ENCODE measurements around the gene TMEM26.

The TMEM26 gene

GRCh38 chr10:61456095-61456789 lies 3.1 kb upstream of the TMEM26 start:
- no peak for DNase-seq

- DNase-seq, result no peak
These were observed 2.5 kb upstream of the TMEM26 start for GRCh38 chr10:61455656-61456055.

GRCh38 chr10:61454541-61454940 lies 1.4 kb upstream of the TMEM26 start:
- DNase-seq, result no peak

GRCh38 chr10:61452151-61452651 lies 980 bp downstream of the TMEM26 start:
- no peak for DNase-seq

- no peak for DNase-seq
These were observed 1.8 kb downstream of the TMEM26 start for GRCh38 chr10:61451357-61451756.

GRCh38 chr10:61448841-61449600 lies 4.2 kb downstream of the TMEM26 start:
- no peak for DNase-seq

GRCh38 chr10:61448091-61448490 lies 5.1 kb downstream of the TMEM26 start:
- DNase-seq, result no peak

GRCh38 chr10:61439058-61439609 lies 14.0 kb downstream of the TMEM26 start:
- DNase-seq, result no peak

- DNase-seq, result no peak
These were observed 14.8 kb downstream of the TMEM26 start for GRCh38 chr10:61438141-61438988.

GRCh38 chr10:61423178-61423577 lies 30.0 kb downstream of the TMEM26 start:
- DNase-seq, result no peak

- no peak for DNase-seq
These were observed 35.5 kb downstream of the TMEM26 start for GRCh38 chr10:61417661-61418060.

GRCh38 chr10:61415824-61416223 lies 37.4 kb downstream of the TMEM26 start:
- DNase-seq, result no peak

- no peak for DNase-seq
These were observed 41.5 kb downstream of the TMEM26 start for GRCh38 chr10:61411706-61412105.

- DNase-seq, result no peak
These were observed 42.7 kb downstream of the TMEM26 start for GRCh38 chr10:61410353-61411070.

- DNase-seq, result no peak
These were observed 44.0 kb downstream of the TMEM26 start for GRCh38 chr10:61409157-61409556.

GRCh38 chr10:61408105-61408504 lies 45.1 kb downstream of the TMEM26 start:
- no peak for DNase-seq

- no peak for DNase-seq
These were observed 46.4 kb downstream of the TMEM26 start for GRCh38 chr10:61406736-61407135.

- no peak for DNase-seq
These were observed 46.9 kb downstream of the TMEM26 start for GRCh38 chr10:61406242-61406641.

GRCh38 chr10:61404751-61405150 lies 48.4 kb downstream of the TMEM26 start:
- DNase-seq, result no peak

GRCh38 chr10:61400524-61400923 lies 52.7 kb downstream of the TMEM26 start:
- no peak for DNase-seq

- DNase-seq, result no peak
These were observed 53.8 kb downstream of the TMEM26 start for GRCh38 chr10:61399406-61399805.

GRCh38 chr10:61398366-61399129 lies 54.6 kb downstream of the TMEM26 start:
- DNase-seq, result no peak

Data from activated naive CD4-positive, alpha-beta T cell treated with Interleukin-2 at 50 U/mL for 16 hours (primary cell).